WTC11 (cell line): ENCODE results near the gene GGNBP2. TPM values are rescaled to one million over a fixed set of nuclear protein-coding genes. Genes with fewer than 3 reads are reported as not detected.
A peak's percentile ranks its signal among the peaks of the same experiment; 100 is the strongest.

Source experiments
- ATAC-seq: fragments of 200-7000 bp; cut with Tn5 transposase; 2 replicates; pipeline ENCODE4 v1.10.0; 2021; ENCODE audit warnings: mild to moderate bottlenecking, moderate library complexity
- CTCF ChIA-PET: fragments of 300-600 bp; sonication (Branson Sonifier 250); formaldehyde crosslinking; loops from one replicate; lab custom pipeline; 2021; ENCODE audit warnings: antibody characterized with exemption; lab: Charles Lee
- POLR2A ChIA-PET: fragments of 350-600 bp; sonication (Branson Sonifier 250); formaldehyde crosslinking; loops from one replicate; lab custom pipeline; 2021; ENCODE audit warnings: antibody characterized with exemption; lab: Charles Lee
- DNase-seq: peaks from one replicate; pipeline ENCODE4 v3.0.0; 2021; ENCODE audit warnings: low spot score
- H3K27ac Mint-ChIP-seq: 2 replicates; pipeline ENCODE4 v1.8.0; 2021; ENCODE audit warnings: mixed read lengths
- H3K27me3 Mint-ChIP-seq: 2 replicates; pipeline ENCODE4 v1.8.0; 2021; ENCODE audit warnings: low read depth, mild to moderate bottlenecking, moderate library complexity, mixed read lengths
- H3K36me3 Mint-ChIP-seq: 2 replicates; pipeline ENCODE4 v1.8.0; 2021; ENCODE audit warnings: mixed read lengths
- H3K4me1 Mint-ChIP-seq: 2 replicates; pipeline ENCODE4 v1.8.0; 2022; ENCODE audit warnings: mixed read lengths
- H3K4me3 Mint-ChIP-seq: 2 replicates; pipeline ENCODE4 v1.8.0; 2021; ENCODE audit warnings: mild to moderate bottlenecking, moderate library complexity, mixed read lengths
- H3K9me3 Mint-ChIP-seq: 2 replicates; pipeline ENCODE4 v1.8.0; 2021; ENCODE audit warnings: mixed read lengths
- AFF4 ChIP-seq: sonication (generic); formaldehyde crosslinking; IDR thresholded peaks from 2 replicates; pipeline ENCODE4 v1.8.1; 2023; ENCODE audit warnings: mild to moderate bottlenecking, missing genetic modification reagents, borderline replicate concordance
- ATF1 ChIP-seq: sonication (generic); formaldehyde crosslinking; IDR thresholded peaks from 2 replicates; pipeline ENCODE4 v1.8.1; 2023; ENCODE audit warnings: mild to moderate bottlenecking, moderate library complexity, missing genetic modification reagents
- CTCF ChIP-seq: fragments of 200-600 bp; IDR thresholded peaks from 2 replicates; pipeline ENCODE4 v1.8.0; 2022; ENCODE audit warnings: antibody characterized with exemption
- E2F4 ChIP-seq: sonication (generic); formaldehyde crosslinking; IDR thresholded peaks from 2 replicates; pipeline ENCODE4 v1.8.1; 2022; ENCODE audit warnings: low read depth, mild to moderate bottlenecking, moderate library complexity, missing genetic modification reagents, borderline replicate concordance
- ELF4 ChIP-seq: sonication (generic); formaldehyde crosslinking; IDR thresholded peaks from 2 replicates; pipeline ENCODE4 v1.8.1; 2022; ENCODE audit warnings: low read depth, mild to moderate bottlenecking, moderate library complexity, missing genetic modification reagents
- FOXP1 ChIP-seq: sonication (generic); formaldehyde crosslinking; IDR thresholded peaks from 2 replicates; pipeline ENCODE4 v1.8.0; 2022; ENCODE audit warnings: missing genetic modification reagents, mild to moderate bottlenecking, moderate library complexity, borderline replicate concordance
- GRHL2 ChIP-seq: fragments of 250-450 bp; sonication (Bioruptor Pico); IDR thresholded peaks from 2 replicates; pipeline ENCODE4 v1.8.0; 2022; ENCODE audit warnings: mild to moderate bottlenecking, moderate library complexity; ENCODE audit not compliant: insufficient replicate concordance, severe bottlenecking
- KAT7 ChIP-seq: sonication (generic); formaldehyde crosslinking; IDR thresholded peaks from 2 replicates; pipeline ENCODE4 v1.8.1; 2023; ENCODE audit warnings: missing genetic modification reagents, mild to moderate bottlenecking, borderline replicate concordance
- MLX ChIP-seq: sonication (generic); formaldehyde crosslinking; IDR thresholded peaks from 2 replicates; pipeline ENCODE4 v1.8.1; 2023; ENCODE audit warnings: mild to moderate bottlenecking, missing genetic modification reagents, moderate library complexity
- MYBL2 ChIP-seq: sonication (generic); formaldehyde crosslinking; IDR thresholded peaks from 2 replicates; pipeline ENCODE4 v1.8.1; 2023; ENCODE audit warnings: mild to moderate bottlenecking, moderate library complexity, missing genetic modification reagents
- NFATC4 ChIP-seq: fragments of 250-450 bp; sonication (Bioruptor Pico); IDR thresholded peaks from 2 replicates; pipeline ENCODE4 v1.9.0; 2021; ENCODE audit warnings: mild to moderate bottlenecking
- PRRX2 ChIP-seq: fragments of 250-450 bp; sonication (Bioruptor Pico); IDR thresholded peaks from 2 replicates; pipeline ENCODE4 v1.8.0; 2021; ENCODE audit warnings: mild to moderate bottlenecking
- RORB ChIP-seq: fragments of 250-450 bp; sonication (Bioruptor Pico); IDR thresholded peaks from 2 replicates; pipeline ENCODE4 v1.9.0; 2021; ENCODE audit warnings: mild to moderate bottlenecking
- SOX15 ChIP-seq: fragments of 250-450 bp; sonication (Bioruptor Pico); IDR thresholded peaks from 2 replicates; pipeline ENCODE4 v1.9.0; 2021; ENCODE audit warnings: mild to moderate bottlenecking
- TCF7 ChIP-seq: sonication (generic); formaldehyde crosslinking; IDR thresholded peaks from 2 replicates; pipeline ENCODE4 v1.8.0; 2022; ENCODE audit warnings: mild to moderate bottlenecking, low read depth, missing genetic modification reagents, moderate library complexity
- ZNF138 ChIP-seq: sonication (generic); formaldehyde crosslinking; conservative IDR thresholded peaks from 2 replicates; pipeline ENCODE4 v1.8.1; 2022; ENCODE audit warnings: mild to moderate bottlenecking, moderate library complexity, missing genetic modification reagents
- ZNF232 ChIP-seq: sonication (generic); formaldehyde crosslinking; IDR thresholded peaks from 2 replicates; pipeline ENCODE4 v1.8.0; 2022; ENCODE audit warnings: mild to moderate bottlenecking, missing genetic modification reagents
- ZNF263 ChIP-seq: sonication (generic); formaldehyde crosslinking; IDR thresholded peaks from 2 replicates; pipeline ENCODE4 v1.8.1; 2022; ENCODE audit warnings: low read depth, mild to moderate bottlenecking, moderate library complexity, missing genetic modification reagents
- ZNF396 ChIP-seq: fragments of 250-450 bp; sonication (Bioruptor Pico); IDR thresholded peaks from 2 replicates; pipeline ENCODE4 v1.8.0; 2021; ENCODE audit warnings: mild to moderate bottlenecking, moderate library complexity, borderline replicate concordance
- total RNA-seq: library from RNA; stranded (reverse); gene quantifications from 3 replicates; pipeline ENCODE4 v1.2.3, GENCODE V29; 2021
- TF ChIP-seq, protein P1 (sequence below): sonication (generic); formaldehyde crosslinking; IDR thresholded peaks from 2 replicates; pipeline ENCODE4 v1.8.0; 2022; ENCODE audit warnings: missing genetic modification reagents
- TF ChIP-seq, protein P2 (sequence below): sonication (generic); formaldehyde crosslinking; IDR thresholded peaks from 2 replicates; pipeline ENCODE4 v1.8.0; 2022; ENCODE audit warnings: mild to moderate bottlenecking, missing genetic modification reagents

The GGNBP2 gene
- total RNA-seq, 1 experiment from 2014 or later = 49.6 TPM

DNA sequence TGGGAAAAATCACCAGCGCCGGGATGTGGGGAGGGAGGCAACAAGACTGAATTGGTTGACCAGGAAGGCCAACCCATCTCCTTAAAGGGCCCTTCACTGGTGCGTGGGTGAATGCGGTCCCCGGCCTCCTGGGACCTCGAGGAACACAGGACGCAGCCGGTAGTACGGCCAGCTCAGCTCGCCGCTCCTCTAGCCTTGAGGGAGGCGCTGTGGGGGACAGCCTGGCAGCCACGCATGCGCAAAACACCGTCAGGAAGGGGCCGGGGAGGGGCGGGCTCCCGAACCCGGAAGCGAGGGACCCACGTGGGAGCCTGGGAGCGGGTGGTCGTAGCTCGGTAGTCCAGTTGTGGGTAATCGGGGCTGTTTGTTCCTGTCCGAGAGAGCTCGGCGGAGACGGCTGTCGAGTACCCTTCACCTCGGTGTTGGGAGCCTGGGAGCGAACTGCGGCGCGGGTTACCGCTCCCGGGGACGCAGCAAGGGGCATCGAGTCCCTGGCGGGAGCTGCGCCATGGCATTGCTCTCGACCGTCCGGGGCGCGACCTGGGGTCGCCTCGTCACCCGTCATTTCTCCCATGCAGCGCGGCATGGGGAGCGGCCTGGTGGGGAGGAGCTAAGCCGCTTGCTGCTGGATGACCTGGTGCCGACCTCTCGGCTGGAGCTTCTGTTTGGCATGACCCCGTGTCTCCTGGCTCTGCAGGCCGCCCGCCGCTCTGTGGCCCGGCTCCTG, 56.7 kb downstream of the GGNBP2 start, which contains the start of gene MRM1 (continued):
- TF ChIP-seq, protein P1, sequence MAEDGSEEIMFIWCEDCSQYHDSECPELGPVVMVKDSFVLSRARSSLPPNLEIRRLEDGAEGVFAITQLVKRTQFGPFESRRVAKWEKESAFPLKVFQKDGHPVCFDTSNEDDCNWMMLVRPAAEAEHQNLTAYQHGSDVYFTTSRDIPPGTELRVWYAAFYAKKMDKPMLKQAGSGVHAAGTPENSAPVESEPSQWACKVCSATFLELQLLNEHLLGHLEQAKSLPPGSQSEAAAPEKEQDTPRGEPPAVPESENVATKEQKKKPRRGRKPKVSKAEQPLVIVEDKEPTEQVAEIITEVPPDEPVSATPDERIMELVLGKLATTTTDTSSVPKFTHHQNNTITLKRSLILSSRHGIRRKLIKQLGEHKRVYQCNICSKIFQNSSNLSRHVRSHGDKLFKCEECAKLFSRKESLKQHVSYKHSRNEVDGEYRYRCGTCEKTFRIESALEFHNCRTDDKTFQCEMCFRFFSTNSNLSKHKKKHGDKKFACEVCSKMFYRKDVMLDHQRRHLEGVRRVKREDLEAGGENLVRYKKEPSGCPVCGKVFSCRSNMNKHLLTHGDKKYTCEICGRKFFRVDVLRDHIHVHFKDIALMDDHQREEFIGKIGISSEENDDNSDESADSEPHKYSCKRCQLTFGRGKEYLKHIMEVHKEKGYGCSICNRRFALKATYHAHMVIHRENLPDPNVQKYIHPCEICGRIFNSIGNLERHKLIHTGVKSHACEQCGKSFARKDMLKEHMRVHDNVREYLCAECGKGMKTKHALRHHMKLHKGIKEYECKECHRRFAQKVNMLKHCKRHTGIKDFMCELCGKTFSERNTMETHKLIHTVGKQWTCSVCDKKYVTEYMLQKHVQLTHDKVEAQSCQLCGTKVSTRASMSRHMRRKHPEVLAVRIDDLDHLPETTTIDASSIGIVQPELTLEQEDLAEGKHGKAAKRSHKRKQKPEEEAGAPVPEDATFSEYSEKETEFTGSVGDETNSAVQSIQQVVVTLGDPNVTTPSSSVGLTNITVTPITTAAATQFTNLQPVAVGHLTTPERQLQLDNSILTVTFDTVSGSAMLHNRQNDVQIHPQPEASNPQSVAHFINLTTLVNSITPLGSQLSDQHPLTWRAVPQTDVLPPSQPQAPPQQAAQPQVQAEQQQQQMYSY (CRISPR knock-in tag) = 0 out of 2 replicates have a peak, but pooled peaks have one; percentile 10
- no peak for TF ChIP-seq ATF1 (CRISPR knock-in tag)
- no peak for TF ChIP-seq ZNF396
- TF ChIP-seq SOX15 (CRISPR knock-in tag) = no peak
- TF ChIP-seq ZNF263 (CRISPR knock-in tag) = no peak
- no peak for TF ChIP-seq E2F4 (CRISPR knock-in tag)
- TF ChIP-seq ELF4 (CRISPR knock-in tag) = no peak
- TF ChIP-seq FOXP1 = peak; percentile 41

GRCh38 chr17:36602030-36602748, 57.5 kb downstream of the GGNBP2 start:
- DNase-seq (no peak), ATAC-seq (no peak)
- Mint-ChIP-seq H3K4me1 (peaks cover 27% of the 10 kb centered on the region), H3K27ac (no peak overlapping the region), H3K27me3 (no peaks in the 10 kb centered on the region), H3K36me3 (peaks cover 7% of the 10 kb centered on the region; the same call in 1 of the 2 replicates), H3K9me3 (no peaks in the 10 kb centered on the region), H3K4me3 (peak overlapping the region; percentile 84)
- ChIA-PET CTCF (interaction anchor here (0.5 to 4.5 kb wide), 45 partner anchors 10 to 774 kb away, joined by 3 to 87 read pairs (median 5); partner anchors contain the start of genes AATF, DHRS11 and ZNHIT3), POLR2A (interaction anchor here (0.7 to 3.2 kb wide), 7 partner anchors 9 to 68 kb away, joined by 3 to 22 read pairs (median 3); partner anchors contain the start of gene DHRS11)
- TF ChIP-seq, protein P2, sequence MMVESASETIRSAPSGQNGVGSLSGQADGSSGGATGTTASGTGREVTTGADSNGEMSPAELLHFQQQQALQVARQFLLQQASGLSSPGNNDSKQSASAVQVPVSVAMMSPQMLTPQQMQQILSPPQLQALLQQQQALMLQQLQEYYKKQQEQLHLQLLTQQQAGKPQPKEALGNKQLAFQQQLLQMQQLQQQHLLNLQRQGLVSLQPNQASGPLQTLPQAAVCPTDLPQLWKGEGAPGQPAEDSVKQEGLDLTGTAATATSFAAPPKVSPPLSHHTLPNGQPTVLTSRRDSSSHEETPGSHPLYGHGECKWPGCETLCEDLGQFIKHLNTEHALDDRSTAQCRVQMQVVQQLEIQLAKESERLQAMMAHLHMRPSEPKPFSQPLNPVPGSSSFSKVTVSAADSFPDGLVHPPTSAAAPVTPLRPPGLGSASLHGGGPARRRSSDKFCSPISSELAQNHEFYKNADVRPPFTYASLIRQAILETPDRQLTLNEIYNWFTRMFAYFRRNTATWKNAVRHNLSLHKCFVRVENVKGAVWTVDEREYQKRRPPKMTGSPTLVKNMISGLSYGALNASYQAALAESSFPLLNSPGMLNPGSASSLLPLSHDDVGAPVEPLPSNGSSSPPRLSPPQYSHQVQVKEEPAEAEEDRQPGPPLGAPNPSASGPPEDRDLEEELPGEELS (CRISPR knock-in tag) = no peak
- TF ChIP-seq PRRX2 (CRISPR knock-in tag) = no peak
- TF ChIP-seq CTCF = no peak
- TF ChIP-seq ZNF138 (CRISPR knock-in tag) = no peak
- TF ChIP-seq MLX (CRISPR knock-in tag) = no peak
- TF ChIP-seq ZNF232 (CRISPR knock-in tag) = no peak
- no peak for TF ChIP-seq AFF4 (CRISPR knock-in tag)
- no peak for TF ChIP-seq TCF7 (CRISPR knock-in tag)
- TF ChIP-seq ELF4 (CRISPR knock-in tag) = no peak
- TF ChIP-seq MYBL2 (CRISPR knock-in tag) = no peak
- no peak for TF ChIP-seq GRHL2
- TF ChIP-seq RORB = no peak
- TF ChIP-seq NFATC4 = 0 out of 2 replicates have a peak, but pooled peaks have one; percentile 1
- no peak for TF ChIP-seq KAT7 (CRISPR knock-in tag)
